Brain microvascular endothelial cell (primary cell): ENCODE measurements around the gene MED22.
"Not testable (repeated sequence)": the region's sequence is repeated elsewhere in the genome, so short reads cannot be mapped to it uniquely, and the experiment has no call there.

Source experiments
- DNase-seq: peaks from one replicate; pipeline ENCODE4 v3.0.0-alpha.2; 2020
- H3K27ac ChIP-seq: fragments of 250-450 bp; sonication (Bioruptor Pico); 2 replicates; pipeline ENCODE4 v1.5.1; 2020; ENCODE audit warnings: mild to moderate bottlenecking, moderate library complexity
- H3K27me3 ChIP-seq: fragments of 250-450 bp; sonication (Bioruptor Pico); replicated peaks from 2 replicates; pipeline ENCODE4 v1.5.1; 2020; ENCODE audit warnings: mild to moderate bottlenecking
- H3K36me3 ChIP-seq: fragments of 250-450 bp; sonication (Bioruptor Pico); replicated peaks from 2 replicates; pipeline ENCODE4 v1.5.1; 2020; ENCODE audit warnings: mild to moderate bottlenecking
- H3K4me3 ChIP-seq: 2 replicates; pipeline ENCODE4 v1.5.1; 2011; ENCODE audit warnings: low read depth, mild to moderate bottlenecking, control low read depth, low read length, moderate library complexity
- in situ Hi-C: cut with HindIII; loops from 2 replicates; pipeline ENCODE4 v1.10.0; 2017; ENCODE audit warnings: low sequenced_read_pairs, low pct_ligation_motif_present
- TF ChIP-seq, protein P1 (sequence below): IDR thresholded peaks from 2 replicates; pipeline ENCODE4 v1.5.1; 2011; ENCODE audit warnings: low read depth, mild to moderate bottlenecking, moderate library complexity, low read length, control low read depth, inconsistent platforms; ENCODE audit errors: missing control alignments

MED22 gene

DNA sequence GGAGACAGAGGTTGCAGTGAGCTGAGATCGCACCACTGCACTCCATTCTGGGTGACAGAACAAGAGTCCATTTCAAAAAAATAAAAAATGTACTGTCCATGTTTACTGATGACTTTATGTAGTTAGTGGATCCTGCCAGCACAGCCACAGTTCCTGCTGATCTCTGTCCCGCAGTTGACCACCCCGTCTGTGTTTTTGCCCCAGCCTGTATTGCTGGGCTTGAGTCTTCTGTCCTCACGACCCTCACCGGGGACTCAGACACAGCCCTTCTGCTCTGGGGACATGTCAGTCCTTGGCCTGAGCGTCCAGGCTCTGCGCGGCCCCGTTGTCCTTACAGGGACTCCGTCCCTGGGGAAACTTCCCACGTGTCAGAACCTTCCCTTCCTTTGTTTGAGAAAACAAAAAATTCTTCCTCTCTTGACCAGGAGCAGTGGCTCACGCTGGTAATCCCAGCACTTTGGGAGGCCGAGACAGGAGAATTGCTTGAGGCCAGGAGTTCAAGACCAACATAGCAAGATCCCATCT, 26.5 kb downstream of the MED22 start:
- H3K36me3 ChIP-seq = no peaks in the 10 kb centered on the region
- H3K27ac ChIP-seq = no peak overlapping the region
- no peak for DNase-seq
- TF ChIP-seq, protein P1, sequence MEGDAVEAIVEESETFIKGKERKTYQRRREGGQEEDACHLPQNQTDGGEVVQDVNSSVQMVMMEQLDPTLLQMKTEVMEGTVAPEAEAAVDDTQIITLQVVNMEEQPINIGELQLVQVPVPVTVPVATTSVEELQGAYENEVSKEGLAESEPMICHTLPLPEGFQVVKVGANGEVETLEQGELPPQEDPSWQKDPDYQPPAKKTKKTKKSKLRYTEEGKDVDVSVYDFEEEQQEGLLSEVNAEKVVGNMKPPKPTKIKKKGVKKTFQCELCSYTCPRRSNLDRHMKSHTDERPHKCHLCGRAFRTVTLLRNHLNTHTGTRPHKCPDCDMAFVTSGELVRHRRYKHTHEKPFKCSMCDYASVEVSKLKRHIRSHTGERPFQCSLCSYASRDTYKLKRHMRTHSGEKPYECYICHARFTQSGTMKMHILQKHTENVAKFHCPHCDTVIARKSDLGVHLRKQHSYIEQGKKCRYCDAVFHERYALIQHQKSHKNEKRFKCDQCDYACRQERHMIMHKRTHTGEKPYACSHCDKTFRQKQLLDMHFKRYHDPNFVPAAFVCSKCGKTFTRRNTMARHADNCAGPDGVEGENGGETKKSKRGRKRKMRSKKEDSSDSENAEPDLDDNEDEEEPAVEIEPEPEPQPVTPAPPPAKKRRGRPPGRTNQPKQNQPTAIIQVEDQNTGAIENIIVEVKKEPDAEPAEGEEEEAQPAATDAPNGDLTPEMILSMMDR = no peak
- in situ Hi-C loops = no loop called here
- H3K27me3 ChIP-seq = no peaks in the 10 kb centered on the region
- H3K4me3 ChIP-seq = no peak overlapping the region

DNA sequence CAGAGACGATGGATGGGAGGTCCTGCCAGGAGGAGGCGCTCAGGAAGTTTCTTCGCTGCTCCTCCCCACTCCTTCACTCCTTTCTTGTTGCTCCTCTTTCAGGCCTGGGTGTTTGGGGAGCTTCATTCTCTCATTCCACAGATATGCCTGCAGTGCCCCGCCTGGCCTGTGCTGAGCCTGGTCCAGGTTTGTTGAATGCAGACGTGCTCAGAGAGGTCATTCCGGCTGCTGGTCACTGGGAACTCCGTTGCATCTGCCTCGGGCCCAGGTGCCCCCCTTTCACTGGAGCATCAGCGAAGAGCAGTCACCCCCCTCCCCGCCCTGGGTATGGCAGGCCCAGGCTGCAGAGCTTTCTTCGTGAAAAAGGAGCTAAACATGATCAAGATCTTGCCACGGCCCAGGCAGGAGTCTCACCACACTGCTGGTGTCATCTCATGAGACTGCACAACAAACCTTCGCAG, 27.5 kb downstream of the MED22 start:
- TF ChIP-seq, protein P1 = no peak
- in situ Hi-C loops = no loop called here
- Histone ChIP-seq H3K4me3 (no peak overlapping the region), H3K27me3 (no peaks in the 10 kb centered on the region), H3K27ac (no peak overlapping the region), H3K36me3 (no peaks in the 10 kb centered on the region)
- no peak for DNase-seq

DNA sequence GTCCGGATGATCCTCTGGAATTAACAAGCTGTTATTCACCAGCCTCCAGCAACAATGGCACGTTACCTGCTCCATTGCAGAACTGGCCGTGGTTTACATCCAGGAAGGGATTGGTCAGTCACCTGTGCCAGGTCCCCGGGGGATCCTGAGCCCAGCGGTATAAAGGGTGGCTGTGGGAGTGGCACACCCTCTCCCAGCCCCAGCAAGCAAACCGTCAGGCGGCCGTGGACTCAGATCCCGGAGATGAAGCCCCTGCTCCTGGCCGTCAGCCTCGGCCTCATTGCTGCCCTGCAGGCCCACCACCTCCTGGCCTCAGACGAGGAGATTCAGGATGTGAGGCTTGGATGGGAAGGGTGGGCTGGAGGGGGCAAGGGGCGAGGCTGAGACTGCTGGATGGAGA, 30.4 kb downstream of the MED22 start:
- H3K27ac ChIP-seq, H3K36me3 ChIP-seq, H3K4me3 ChIP-seq, H3K27me3 ChIP-seq, DNase-seq, in situ Hi-C loops: not testable (repeated sequence)

DNA sequence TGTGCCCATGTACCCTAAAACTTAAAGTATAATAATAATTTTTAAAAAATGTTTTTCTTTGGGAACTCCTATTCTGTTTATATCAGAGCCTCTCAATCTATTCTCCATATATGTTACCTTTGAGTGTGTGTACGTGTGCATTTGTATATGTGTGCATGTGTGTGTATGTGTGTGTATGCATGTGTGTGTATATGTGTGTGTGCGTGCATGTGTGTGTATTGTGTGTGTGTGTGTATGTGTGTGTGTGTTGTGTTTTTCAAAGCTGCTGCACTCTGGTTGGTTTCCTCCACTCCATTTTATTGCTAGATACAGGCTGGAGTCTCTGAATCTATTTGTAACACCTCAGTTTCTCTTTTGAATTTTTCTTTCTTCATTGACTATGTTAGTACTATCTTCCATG, 31.9 kb downstream of the MED22 start:
- TF ChIP-seq, protein P1 = no peak
- DNase-seq = no peak
- in situ Hi-C loops = no loop called here
- Histone ChIP-seq H3K27me3 (no peaks in the 10 kb centered on the region), H3K4me3 (no peak overlapping the region), H3K27ac (no peak overlapping the region), H3K36me3 (no peaks in the 10 kb centered on the region)

DNA sequence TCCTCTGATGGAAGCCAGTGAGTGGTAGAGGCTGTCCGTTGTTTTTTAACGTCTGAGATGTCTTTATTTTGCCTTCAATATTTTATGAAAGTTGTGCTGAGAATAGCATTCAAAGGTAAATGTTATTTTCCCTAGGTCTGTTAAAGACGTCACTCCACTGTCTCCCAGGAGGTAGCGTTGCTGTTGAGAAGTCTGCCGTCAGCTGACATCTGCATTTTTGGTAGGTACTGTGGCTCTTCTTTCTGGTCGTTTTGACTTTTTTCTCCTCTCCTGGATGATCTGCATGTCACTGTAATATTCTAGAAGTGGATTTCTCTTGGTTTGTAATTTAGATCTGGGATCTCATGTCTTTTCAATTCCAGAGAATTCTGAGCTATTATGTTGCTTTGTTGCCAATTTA, 38.3 kb downstream of the MED22 start:
- TF ChIP-seq, protein P1 = no peak
- Histone ChIP-seq H3K27me3 (no peaks in the 10 kb centered on the region), H3K36me3 (no peaks in the 10 kb centered on the region), H3K4me3 (no peak overlapping the region), H3K27ac (no peak overlapping the region)
- in situ Hi-C loops = no loop called here
- no peak for DNase-seq

DNA sequence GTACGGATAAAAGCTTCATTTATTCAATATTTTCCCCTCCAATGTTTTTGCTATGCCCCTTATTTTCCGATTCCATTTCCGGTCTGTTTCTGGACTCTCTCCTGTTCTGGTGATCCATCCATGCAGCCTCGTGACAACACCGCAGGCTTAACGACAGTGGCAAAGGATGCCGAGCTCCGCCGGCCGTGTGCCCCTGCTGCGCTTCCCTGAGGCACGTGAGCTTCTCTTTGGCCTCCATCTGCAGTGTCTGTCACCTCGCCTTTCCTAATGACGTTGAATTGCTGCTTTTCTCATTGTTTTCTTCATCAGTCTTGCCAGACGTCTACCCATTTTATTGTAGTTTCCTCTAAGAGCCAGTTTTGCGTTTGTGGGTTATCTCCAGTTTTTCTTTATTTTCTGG, 40.6 kb downstream of the MED22 start:
- H3K27ac ChIP-seq = no peak overlapping the region
- no peaks in the 10 kb centered on the region for H3K36me3 ChIP-seq
- H3K4me3 ChIP-seq = no peak overlapping the region
- TF ChIP-seq, protein P1 = no peak
- H3K27me3 ChIP-seq = no peaks in the 10 kb centered on the region
- in situ Hi-C loops = no loop called here
- DNase-seq = no peak
